IMR-90 (cell line): ENCODE results near the gene COL6A5. TPM values are rescaled to one million over a fixed set of nuclear protein-coding genes. Genes with fewer than 3 reads are reported as not detected.

ENCODE experiments used
- ATAC-seq: fragments of 200-7000 bp; cut with Tn5 transposase; 2 replicates; pipeline ENCODE4 v1.9.1; 2020; ENCODE audit warnings: low read depth, mild to moderate bottlenecking, moderate library complexity
- BruUV-seq: library from RNA; stranded (reverse); fragments of 400-500 nt; replicated peaks from 2 replicates; lab custom pipeline; 2021; lab: Mats Ljungman, UMichigan
- CTCF ChIA-PET: fragments of 300-600 bp; formaldehyde crosslinking; extraction: SDS; loops from one replicate; lab custom pipeline; 2021; ENCODE audit warnings: antibody characterized with exemption; lab: Yijun Ruan, JAX
- POLR2A ChIA-PET: fragments of 300-600 bp; sonication (Branson Sonifier 250); formaldehyde crosslinking; loops from one replicate; lab custom pipeline; 2022; ENCODE audit warnings: antibody characterized with exemption; ENCODE audit not compliant: unreplicated experiment; lab: Charles Lee
- DNase-seq: peaks from one replicate; pipeline ENCODE4 v3.0.0; 2013
- H2AFZ ChIP-seq: replicated peaks from 2 replicates; pipeline ENCODE3; 2013; ENCODE audit warnings: low read length, mild to moderate bottlenecking; ENCODE audit not compliant: poor library complexity
- H2AK5ac ChIP-seq: 2 replicates; pipeline ENCODE4 v1.6.1; 2013; ENCODE audit warnings: low read depth, low read length, inconsistent platforms
- H2AK9ac ChIP-seq: replicated peaks from 2 replicates; pipeline ENCODE3; 2013; ENCODE audit warnings: mild to moderate bottlenecking, low read depth, low read length, moderate library complexity; ENCODE audit not compliant: poor library complexity
- H2BK120ac ChIP-seq: 2 replicates; pipeline ENCODE4 v1.6.1; 2013; ENCODE audit warnings: low read depth, low read length, inconsistent platforms
- H2BK15ac ChIP-seq: 3 replicates; pipeline ENCODE4 v1.6.1; 2013; ENCODE audit warnings: low read depth, low read length, inconsistent platforms
- H2BK20ac ChIP-seq: 2 replicates; pipeline ENCODE4 v1.6.1; 2013; ENCODE audit warnings: low read depth, mild to moderate bottlenecking, inconsistent platforms, low read length, moderate library complexity
- H2BK5ac ChIP-seq: 2 replicates; pipeline ENCODE4 v1.6.1; 2013; ENCODE audit warnings: mild to moderate bottlenecking, low read depth, low read length, inconsistent platforms; ENCODE audit not compliant: poor library complexity, severe bottlenecking
- H3K14ac ChIP-seq: replicated peaks from 2 replicates; pipeline ENCODE4 v1.6.1; 2013; ENCODE audit warnings: low read depth, low read length, inconsistent platforms
- H3K18ac ChIP-seq: 2 replicates; pipeline ENCODE4 v1.6.1; 2013; ENCODE audit warnings: low read depth, low read length, control low read depth
- H3K23ac ChIP-seq: 2 replicates; pipeline ENCODE4 v1.6.1; 2013; ENCODE audit warnings: low read depth, low read length, inconsistent platforms
- H3K27ac ChIP-seq: 2 replicates; pipeline ENCODE4 v1.5.1; 2013; ENCODE audit warnings: mild to moderate bottlenecking, control low read depth, low read length; ENCODE audit not compliant: insufficient read depth
- H3K27me3 ChIP-seq: 2 replicates; pipeline ENCODE4 v1.6.1; 2013; ENCODE audit warnings: low read length; ENCODE audit not compliant: control insufficient read depth, insufficient read depth
- H3K36me3 ChIP-seq: 2 replicates; pipeline ENCODE4 v1.6.1; 2013; ENCODE audit warnings: low read length, mixed read lengths; ENCODE audit not compliant: control insufficient read depth, insufficient read depth
- H3K4ac ChIP-seq: 2 replicates; pipeline ENCODE4 v1.6.1; 2013; ENCODE audit warnings: low read depth, low read length, inconsistent platforms
- H3K4me1 ChIP-seq: 2 replicates; pipeline ENCODE4 v1.6.1; 2013; ENCODE audit warnings: low read length, mixed read lengths; ENCODE audit not compliant: control insufficient read depth, insufficient read depth
- H3K4me2 ChIP-seq: 2 replicates; pipeline ENCODE4 v1.6.1; 2013; ENCODE audit warnings: low read depth, mild to moderate bottlenecking, control low read depth, low read length, moderate library complexity
- H3K4me3 ChIP-seq: 2 replicates; pipeline ENCODE4 v1.5.1; 2013; ENCODE audit warnings: low read depth, mild to moderate bottlenecking, control low read depth, low read length, moderate library complexity; ENCODE audit not compliant: insufficient read depth
- H3K56ac ChIP-seq: 2 replicates; pipeline ENCODE4 v1.6.1; 2013; ENCODE audit warnings: low read length, inconsistent platforms; ENCODE audit not compliant: insufficient read depth; ENCODE audit errors: extremely low read depth
- H3K79me1 ChIP-seq, 2 experiments: 2 replicates each; pipeline ENCODE4 v1.6.1; 2013; ENCODE audit warnings: low read length in 2 of 2, inconsistent platforms in 1 of 2, low read depth in 1 of 2
- H3K9ac ChIP-seq: 2 replicates; pipeline ENCODE4 v1.6.1; 2013; ENCODE audit warnings: low read depth, low read length, control low read depth
- H3K9me1 ChIP-seq: 2 replicates; pipeline ENCODE4 v1.6.1; 2013; ENCODE audit warnings: low read length, inconsistent platforms; ENCODE audit not compliant: insufficient read depth
- H3K9me3 ChIP-seq: 2 replicates; pipeline ENCODE4 v1.6.1; 2013; ENCODE audit warnings: low read length; ENCODE audit not compliant: control insufficient read depth, insufficient read depth
- H4K20me1 ChIP-seq: 2 replicates; pipeline ENCODE4 v1.6.1; 2013; ENCODE audit warnings: low read length, inconsistent platforms; ENCODE audit not compliant: insufficient read depth
- H4K5ac ChIP-seq: 2 replicates; pipeline ENCODE4 v1.6.1; 2013; ENCODE audit warnings: mild to moderate bottlenecking, low read depth, low read length, control low read depth
- H4K8ac ChIP-seq, 2 experiments: 2 replicates each; pipeline ENCODE4 v1.6.1; 2013; ENCODE audit warnings: low read depth in 2 of 2, low read length in 2 of 2, control low read depth in 1 of 2, inconsistent platforms in 1 of 2
- H4K91ac ChIP-seq: 2 replicates; pipeline ENCODE4 v1.6.1; 2013; ENCODE audit warnings: low read depth, low read length, inconsistent platforms; ENCODE audit not compliant: insufficient read depth
- BHLHE40 ChIP-seq: fragments of 150-350 bp; IDR thresholded peaks from 2 replicates; pipeline ENCODE4 v1.6.1; 2016; ENCODE audit warnings: mild to moderate bottlenecking, low read depth, low read length
- CEBPB ChIP-seq: IDR thresholded peaks from 2 replicates; pipeline ENCODE4 v1.6.1; 2012; ENCODE audit warnings: low read depth, low read length, improper control_type of control experiment
- CHD1 ChIP-seq: IDR thresholded peaks from 2 replicates; pipeline ENCODE4 v1.6.1; 2012; ENCODE audit warnings: low read depth, low read length, improper control_type of control experiment
- CTCF ChIP-seq: conservative IDR thresholded peaks from 2 replicates; pipeline ENCODE4 v1.5.1; 2012; ENCODE audit warnings: mild to moderate bottlenecking, low read depth, low read length, improper control_type of control experiment
- ELK1 ChIP-seq: fragments of 150-350 bp; IDR thresholded peaks from 2 replicates; pipeline ENCODE4 v1.6.1; 2016; ENCODE audit warnings: low read depth, mild to moderate bottlenecking, low read length, moderate library complexity, borderline replicate concordance
- FOS ChIP-seq: fragments of 150-350 bp; IDR thresholded peaks from 2 replicates; pipeline ENCODE4 v1.6.1; 2016; ENCODE audit warnings: low read depth, low read length
- MAFK ChIP-seq: IDR thresholded peaks from 2 replicates; pipeline ENCODE4 v1.6.1; 2012; ENCODE audit warnings: low read depth, low read length, improper control_type of control experiment
- MAZ ChIP-seq: IDR thresholded peaks from 2 replicates; pipeline ENCODE4 v1.6.1; 2012; ENCODE audit warnings: low read depth, mild to moderate bottlenecking, low read length, improper control_type of control experiment, moderate library complexity, borderline replicate concordance
- MXI1 ChIP-seq: IDR thresholded peaks from 2 replicates; pipeline ENCODE4 v1.6.1; 2012; ENCODE audit warnings: low read depth, mild to moderate bottlenecking, low read length, moderate library complexity, borderline replicate concordance
- NFE2L2 ChIP-seq: fragments of 150-350 bp; IDR thresholded peaks from 2 replicates; pipeline ENCODE4 v1.6.1; 2016; ENCODE audit warnings: low read depth, mild to moderate bottlenecking, low read length
- POLR2A ChIP-seq: IDR thresholded peaks from 2 replicates; pipeline ENCODE4 v1.6.1; 2012; ENCODE audit warnings: mild to moderate bottlenecking, low read depth, low read length
- RAD21 ChIP-seq: IDR thresholded peaks from 2 replicates; pipeline ENCODE4 v1.6.1; 2012; ENCODE audit warnings: low read length, improper control_type of control experiment
- RCOR1 ChIP-seq: IDR thresholded peaks from 2 replicates; pipeline ENCODE4 v1.6.1; 2012; ENCODE audit warnings: mild to moderate bottlenecking, low read length, improper control_type of control experiment; ENCODE audit not compliant: insufficient replicate concordance
- RFX5 ChIP-seq: IDR thresholded peaks from 2 replicates; pipeline ENCODE4 v1.8.0; 2012; ENCODE audit warnings: low read depth, mild to moderate bottlenecking, low read length, moderate library complexity
- SMC3 ChIP-seq: fragments of 150-350 bp; IDR thresholded peaks from 2 replicates; pipeline ENCODE4 v1.6.1; 2016; ENCODE audit warnings: low read depth, mild to moderate bottlenecking, antibody characterized with exemption, low read length, moderate library complexity
- USF2 ChIP-seq: fragments of 150-350 bp; IDR thresholded peaks from 2 replicates; pipeline ENCODE4 v1.6.1; 2017; ENCODE audit warnings: mild to moderate bottlenecking, antibody characterized with exemption, low read length, low read depth
- WGBS, 2 experiments: methylation state at CpG; one replicate each; pipeline versions ENCODE4 v1.1.5 to v1.1.7; 2013; ENCODE audit warnings: missing lambda C conversion rate in 2 of 2; ENCODE audit not compliant: insufficient read length in 1 of 2; ENCODE audit errors: extremely low coverage in 2 of 2; 5-methylcytosine and 5-hydroxymethylcytosine counted together
- dilution Hi-C: fragments of 300-500 bp; cut with HindIII; formaldehyde crosslinking; loops from one replicate; pipeline ENCODE4 v1.14.3; 2018; ENCODE audit warnings: low sequenced_read_pairs; ENCODE audit not compliant: unreplicated experiment
- in situ Hi-C: fragments of 300-500 bp; cut with MboI; formaldehyde crosslinking; loops from 3 replicates; pipeline ENCODE4 v1.14.3; 2019; ENCODE audit warnings: low sequenced_read_pairs, inconsistent platforms, mixed read lengths
- intact Hi-C: fragments of 100-400 bp; cut with micrococcal nuclease; formaldehyde crosslinking; loops from 2 replicates; pipeline ENCODE4 v1.10.0; 2022
- polyA plus RNA-seq, 3 experiments: library from polyadenylated mRNA; depleted of rRNA; stranded (reverse); fragments of >200 nt; gene quantifications; 2 replicates each; pipeline ENCODE4 v1.2.3, GENCODE V29; 2012; ENCODE audit warnings: low replicate concordance in 1 of 3
- total RNA-seq: library from RNA; depleted of rRNA; stranded (reverse); fragments of >200 nt; gene quantifications from 2 replicates; pipeline ENCODE4 v1.2.3, GENCODE V29; 2012

COL6A5 gene
- total and polyA plus RNA-seq, 2 of the 4 experiments (the other 2 are of a cell fraction), result not detected

GRCh38 chr3:130426206-130426605, 80.7 kb downstream of the COL6A5 start:
- no peaks in the 10 kb centered on the region for H3K9me1 ChIP-seq
- no peaks in the 10 kb centered on the region for H4K20me1 ChIP-seq
- dilution Hi-C loops, result no loop called here
- H3K4ac ChIP-seq, result no peak overlapping the region
- DNase-seq (no peak), ATAC-seq (no peak)
- WGBS, 2 experiments, result 100% methylated on average over 1 of the region's 5 CpGs; no CpG with 5 or more reads in 1 of the 2 experiments
- no peaks in the 10 kb centered on the region for H3K27me3 ChIP-seq
- POLR2A ChIA-PET, result no interaction called here
- BruUV-seq, result no TSS peak
- no peaks in the 10 kb centered on the region for H3K4me1 ChIP-seq
- no peak overlapping the region for H3K56ac ChIP-seq
- intact Hi-C loops, result no loop called here
- H3K14ac ChIP-seq, result no peak overlapping the region
- in situ Hi-C loops, result no loop called here
- H3K4me3 ChIP-seq, result no peak overlapping the region
- no peak overlapping the region for H2BK20ac ChIP-seq
- no peak overlapping the region for H2AFZ ChIP-seq
- no peak overlapping the region for H4K8ac ChIP-seq
- no peak overlapping the region for H3K4me2 ChIP-seq
- H2BK15ac ChIP-seq, result no peak overlapping the region
- H3K27ac ChIP-seq, result no peak overlapping the region
- H2AK5ac ChIP-seq, result no peak overlapping the region
- CTCF ChIA-PET, result interaction anchor here (1.0 kb wide), 1 partner anchor 33 kb away, joined by 3 read pairs; no protein-coding TSS in a partner anchor
- H4K5ac ChIP-seq, result no peak overlapping the region
- no peak overlapping the region for H3K18ac ChIP-seq
- no peak overlapping the region for H3K9ac ChIP-seq
- H3K79me1 ChIP-seq, result no peaks in the 10 kb centered on the region
- TF ChIP-seq CTCF (no peak), ELK1 (no peak), RFX5 (no peak), MXI1 (no peak), BHLHE40 (no peak), SMC3 (no peak), CHD1 (no peak), RCOR1 (no peak), FOS (no peak), USF2 (no peak), MAFK (no peak), MAZ (no peak), POLR2A (no peak), NFE2L2 (no peak), CEBPB (no peak), RAD21 (no peak)
- H3K9me3 ChIP-seq, result no peaks in the 10 kb centered on the region
- no peak overlapping the region for H4K91ac ChIP-seq
- no peak overlapping the region for H2BK5ac ChIP-seq
- no peak overlapping the region for H3K23ac ChIP-seq
- H2BK120ac ChIP-seq, result no peak overlapping the region
- H3K36me3 ChIP-seq, result no peaks in the 10 kb centered on the region
- H2AK9ac ChIP-seq, result no peak overlapping the region
